GDM1 (cell line): ENCODE data around the gene CEACAM16.

Source experiments
- DNase-seq: peaks from one replicate; lab custom pipeline; 2025; lab: John Stamatoyannopoulos, UW

Gene CEACAM16

GRCh38 chr19:44725251-44725650 lies 26.3 kb downstream of the CEACAM16 start:
- no peak for DNase-seq

- DNase-seq, result no peak
Measured at GRCh38 chr19:44725684-44726083, 26.7 kb downstream of the CEACAM16 start.

- DNase-seq, result no peak
Measured at GRCh38 chr19:44726465-44726864, 27.5 kb downstream of the CEACAM16 start.

GRCh38 chr19:44728178-44728577 lies 29.2 kb downstream of the CEACAM16 start:
- DNase-seq, result no peak

GRCh38 chr19:44729516-44730033 lies 30.6 kb downstream of the CEACAM16 start:
- no peak for DNase-seq

GRCh38 chr19:44731081-44731480 lies 32.1 kb downstream of the CEACAM16 start:
- no peak for DNase-seq

- DNase-seq, result no peak
Measured at GRCh38 chr19:44731622-44732021, 32.7 kb downstream of the CEACAM16 start.

GRCh38 chr19:44732235-44733014 lies 33.5 kb downstream of the CEACAM16 start:
- DNase-seq, result no peak

GRCh38 chr19:44734357-44734756 lies 35.4 kb downstream of the CEACAM16 start:
- no peak for DNase-seq

GRCh38 chr19:44735011-44735410 lies 36.1 kb downstream of the CEACAM16 start:
- no peak for DNase-seq

- DNase-seq, result no peak
Measured at GRCh38 chr19:44737238-44738071, 38.5 kb downstream of the CEACAM16 start.

- no peak for DNase-seq
Measured at GRCh38 chr19:44738136-44738535, 39.2 kb downstream of the CEACAM16 start.

GRCh38 chr19:44738603-44739558 lies 39.9 kb downstream of the CEACAM16 start:
- DNase-seq, result no peak

GRCh38 chr19:44740351-44740824 lies 41.4 kb downstream of the CEACAM16 start:
- DNase-seq, result no peak

GRCh38 chr19:44741258-44741731 lies 42.3 kb downstream of the CEACAM16 start:
- DNase-seq, result no peak

GRCh38 chr19:44741841-44742329 lies 42.9 kb downstream of the CEACAM16 start:
- DNase-seq, result peak; percentile 89

GRCh38 chr19:44742330-44743061 lies 43.5 kb downstream of the CEACAM16 start:
- no peak for DNase-seq

- no peak for DNase-seq
Measured at GRCh38 chr19:44744871-44745332, 46.0 kb downstream of the CEACAM16 start.

GRCh38 chr19:44745341-44745831 lies 46.4 kb downstream of the CEACAM16 start:
- DNase-seq, result no peak

GRCh38 chr19:44745887-44746600 lies 47.1 kb downstream of the CEACAM16 start:
- DNase-seq, result no peak
